Measurements from ENCODE around the gene ABL2. TPM values are rescaled to one million over a fixed set of nuclear protein-coding genes. Genes with fewer than 3 reads are reported as not detected.
A peak's percentile ranks its signal among the peaks of the same experiment; 100 is the strongest.
"Not testable (repeated sequence)": the region's sequence is repeated elsewhere in the genome, so short reads cannot be mapped to it uniquely, and the experiment has no call there.

Gene ABL2
- polyA plus RNA-seq, 1 donor from 2014 or later: 1.3 TPM

DNA sequence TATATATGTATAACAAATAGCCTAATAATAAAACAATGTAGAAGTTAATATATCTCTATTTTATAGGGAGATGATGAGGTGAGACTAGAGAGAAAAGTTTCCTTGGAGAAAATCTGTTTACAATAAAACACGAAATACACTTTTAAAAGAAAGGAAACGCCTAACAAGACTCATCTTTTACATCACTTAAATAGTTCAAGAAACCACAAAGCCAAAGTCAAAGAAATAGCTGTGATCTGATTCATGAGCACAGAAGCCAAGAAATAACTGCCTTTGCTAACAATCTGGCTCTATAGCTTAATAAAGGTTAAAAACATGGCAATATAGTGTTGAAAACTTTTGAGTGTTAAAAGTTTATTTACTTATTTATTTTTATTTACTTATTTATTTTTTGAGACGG lies 86.2 kb downstream of the ABL2 start:
- H3K4me3 Mint-ChIP-seq: no peak overlapping the region
- H3K9me3 Mint-ChIP-seq: no peaks in the 10 kb centered on the region
- peaks cover 3% of the 10 kb centered on the region for H3K36me3 Mint-ChIP-seq
- H3K27me3 Mint-ChIP-seq: no peaks in the 10 kb centered on the region
- peaks cover 13 to 16% (median 15%) of the 10 kb centered on the region in 3 donors for H3K4me1 Mint-ChIP-seq
- H3K27ac Mint-ChIP-seq: no peak overlapping the region

- Mint-ChIP-seq H3K27me3 (no peaks in the 10 kb centered on the region), H3K4me3 (no peak overlapping the region), H3K9me3 (no peaks in the 10 kb centered on the region), H3K36me3 (peaks cover 3% of the 10 kb centered on the region), H3K27ac (no peak overlapping the region), H3K4me1 (peaks cover 13 to 16% (median 15%) of the 10 kb centered on the region in 3 donors)
Observed at GRCh38 chr1:179142889-179143299, 86.6 kb downstream of the ABL2 start.

DNA sequence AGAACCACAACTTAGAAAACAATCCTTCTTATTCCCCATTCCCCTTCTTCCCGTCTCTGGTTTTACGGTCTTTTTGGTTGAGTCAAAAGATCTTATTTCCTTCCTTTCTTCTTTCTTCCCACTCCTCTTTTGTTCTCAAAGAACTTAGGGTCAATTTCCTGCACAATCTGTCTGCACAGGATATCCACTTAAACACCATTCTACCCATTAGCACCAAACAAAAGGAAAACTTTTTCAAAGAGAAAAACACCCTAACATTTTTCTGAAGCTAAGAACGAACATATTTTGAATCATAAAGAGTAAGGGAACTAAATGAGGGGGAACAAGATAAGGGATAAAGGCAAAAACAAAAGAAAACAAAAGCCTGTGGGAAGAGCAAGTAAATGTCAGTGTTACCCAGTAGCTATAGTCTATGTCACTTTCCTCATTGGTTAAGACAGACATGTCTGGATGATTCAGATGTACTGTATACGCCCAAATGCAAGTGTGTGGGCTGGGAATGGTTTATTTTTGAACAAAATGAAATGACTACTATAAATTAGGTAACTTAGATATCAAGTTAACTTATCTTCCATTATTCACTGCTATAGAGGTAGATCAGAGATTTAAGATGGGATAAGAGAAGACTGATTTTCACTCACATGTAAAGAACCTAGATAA lies 87.8 kb downstream of the ABL2 start:
- Mint-ChIP-seq H3K36me3 (peaks cover 3% of the 10 kb centered on the region), H3K4me3 (peak overlapping the region in 1 of 4 donors; percentile 52), H3K4me1 (peaks cover 13 to 16% (median 15%) of the 10 kb centered on the region in 3 donors), H3K27ac (no peak overlapping the region), H3K27me3 (no peaks in the 10 kb centered on the region), H3K9me3 (no peaks in the 10 kb centered on the region)

DNA sequence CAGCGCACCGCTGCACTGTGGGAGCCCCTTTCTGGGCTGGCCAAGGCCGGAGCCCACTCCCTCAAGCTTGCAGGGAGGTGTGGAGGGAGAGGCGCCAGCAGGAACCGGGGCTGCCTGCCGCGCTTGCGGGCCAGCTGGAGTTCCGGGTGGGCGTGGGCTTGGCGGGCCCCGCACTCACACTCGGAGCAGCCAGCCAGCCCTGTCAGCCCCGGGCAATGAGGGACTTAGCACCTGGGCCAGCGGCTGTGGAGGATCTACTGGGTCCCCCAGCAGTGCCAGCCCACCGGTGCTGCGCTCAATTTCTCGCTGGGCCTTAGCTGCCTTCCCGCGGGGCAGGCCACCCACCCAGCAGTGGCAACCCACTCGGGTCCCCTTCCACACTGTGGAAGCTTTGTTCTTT lies 90.7 kb downstream of the ABL2 start:
- not testable (repeated sequence) for H3K27me3 Mint-ChIP-seq, H3K27ac Mint-ChIP-seq, H3K9me3 Mint-ChIP-seq, H3K36me3 Mint-ChIP-seq, H3K4me3 Mint-ChIP-seq
- H3K4me1 Mint-ChIP-seq: peaks cover 13 to 16% (median 13%) of the 10 kb centered on the region in 3 donors

DNA sequence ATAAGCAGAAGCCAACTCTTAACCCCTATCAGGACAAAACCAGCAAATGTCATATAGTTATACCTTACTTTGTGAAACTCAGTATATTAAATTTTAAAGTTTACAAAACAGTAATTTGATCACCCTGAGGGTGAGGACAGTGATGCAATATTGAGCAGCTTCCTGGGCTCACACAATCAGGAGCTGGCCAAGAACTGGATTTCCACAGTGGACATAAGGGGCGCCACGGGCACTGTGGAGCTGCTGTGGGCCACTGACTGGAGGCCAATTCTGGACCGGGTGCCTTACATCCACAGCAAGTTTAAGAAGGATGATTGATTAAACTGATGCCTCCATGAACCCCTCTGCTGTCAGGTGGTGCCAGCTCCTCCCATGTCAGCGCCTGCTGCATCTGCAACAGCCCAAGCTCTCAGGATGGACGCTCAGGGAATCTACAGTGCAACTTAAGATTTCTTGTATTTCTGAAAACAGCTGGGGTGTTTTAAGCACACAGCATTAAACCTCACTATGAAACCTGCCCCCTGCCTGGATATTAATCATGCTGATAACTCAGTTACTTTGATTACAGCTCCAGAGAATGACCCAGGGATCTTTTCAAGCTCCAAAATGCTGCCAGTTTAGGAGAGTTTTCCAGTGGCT lies 91.7 kb downstream of the ABL2 start:
- Mint-ChIP-seq H3K4me3 (no peak overlapping the region), H3K36me3 (peaks cover 3% of the 10 kb centered on the region), H3K27me3 (no peaks in the 10 kb centered on the region), H3K27ac (no peak overlapping the region), H3K4me1 (peaks cover 10 to 12% (median 10%) of the 10 kb centered on the region in 3 donors), H3K9me3 (no peaks in the 10 kb centered on the region)

- not testable (repeated sequence) for H3K9me3 Mint-ChIP-seq, H3K4me3 Mint-ChIP-seq, H3K36me3 Mint-ChIP-seq, H3K4me1 Mint-ChIP-seq, H3K27me3 Mint-ChIP-seq, H3K27ac Mint-ChIP-seq
Observed at GRCh38 chr1:179135707-179136106, 93.8 kb downstream of the ABL2 start.

DNA sequence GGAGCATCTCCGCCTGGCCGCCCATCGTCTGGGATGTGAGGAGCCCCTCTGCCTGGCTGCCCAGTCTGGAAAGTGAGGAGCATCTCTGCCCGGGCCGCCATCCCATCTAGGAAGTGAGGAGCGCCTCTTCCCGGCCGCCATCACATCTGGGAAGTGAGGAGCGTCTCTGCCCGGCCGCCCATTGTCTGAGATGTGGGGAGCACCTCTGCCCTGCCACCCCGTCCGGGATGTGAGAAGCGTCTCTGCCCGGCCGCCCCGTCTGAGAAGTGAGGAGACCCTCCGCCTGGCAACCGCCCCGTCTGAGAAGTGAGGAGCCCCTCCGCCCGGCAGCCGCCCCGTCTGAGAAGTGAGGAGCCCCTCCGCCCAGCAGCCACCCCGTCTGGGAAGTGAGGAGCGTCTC lies 94.3 kb downstream of the ABL2 start:
- not testable (repeated sequence) for H3K4me3 Mint-ChIP-seq, H3K9me3 Mint-ChIP-seq, H3K4me1 Mint-ChIP-seq, H3K36me3 Mint-ChIP-seq, H3K27ac Mint-ChIP-seq, H3K27me3 Mint-ChIP-seq

- Mint-ChIP-seq H3K27me3 (no peaks in the 10 kb centered on the region), H3K4me3 (peak overlapping the region; percentile 3 to 73 (median 40)), H3K36me3 (no peaks in the 10 kb centered on the region), H3K4me1 (peaks cover 5 to 7% (median 6%) of the 10 kb centered on the region in 3 donors), H3K27ac (peak overlapping the region; percentile 12 to 91 (median 39)), H3K9me3 (no peaks in the 10 kb centered on the region)
Observed at GRCh38 chr1:179129702-179130473, 99.6 kb downstream of the ABL2 start.

GRCh38 chr1:179128520-179128919 lies 101.0 kb downstream of the ABL2 start:
- H3K4me3 Mint-ChIP-seq: peak overlapping the region in 1 of 4 donors; percentile 22
- H3K27ac Mint-ChIP-seq: no peak overlapping the region

GRCh38 chr1:179127163-179127895 lies 102.1 kb downstream of the ABL2 start:
- Mint-ChIP-seq H3K9me3 (no peaks in the 10 kb centered on the region), H3K4me1 (peaks cover 5 to 7% (median 7%) of the 10 kb centered on the region in 3 donors), H3K4me3 (peak overlapping the region in 1 of 4 donors; percentile 49), H3K27me3 (no peaks in the 10 kb centered on the region), H3K27ac (peak overlapping the region in 2 of 3 donors; percentile 9 to 19), H3K36me3 (no peaks in the 10 kb centered on the region)

More at GRCh38 chr1:179128520-179128919, 101.0 kb downstream of the ABL2 start:
- Mint-ChIP-seq H3K4me1 (peaks cover 5 to 7% (median 7%) of the 10 kb centered on the region in 3 donors), H3K36me3 (no peaks in the 10 kb centered on the region), H3K27me3 (no peaks in the 10 kb centered on the region), H3K9me3 (no peaks in the 10 kb centered on the region)

GRCh38 chr1:179126338-179127060 lies 103.0 kb downstream of the ABL2 start:
- Mint-ChIP-seq H3K27me3 (no peaks in the 10 kb centered on the region), H3K4me1 (peaks cover 5 to 7% (median 7%) of the 10 kb centered on the region in 3 donors), H3K36me3 (peaks cover 1% of the 10 kb centered on the region), H3K4me3 (no peak overlapping the region), H3K27ac (no peak overlapping the region), H3K9me3 (no peaks in the 10 kb centered on the region)

DNA sequence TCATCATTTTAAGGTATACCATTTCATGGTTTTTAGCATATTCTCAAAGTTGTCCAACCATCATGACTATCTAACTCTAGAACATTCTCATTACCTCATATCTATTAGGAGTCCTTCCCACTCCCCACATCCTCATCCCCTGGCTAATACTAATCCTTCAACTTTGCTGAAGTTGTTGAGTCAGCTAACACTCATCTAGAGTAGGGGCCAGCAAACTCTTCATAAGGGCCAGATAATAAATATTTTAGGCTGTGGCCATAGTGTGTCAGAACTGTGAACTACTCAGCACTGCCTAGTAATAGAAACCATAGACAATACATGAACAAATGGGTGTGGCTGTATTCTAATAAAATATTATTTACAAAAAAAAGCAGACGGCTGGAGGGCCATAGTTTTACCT lies 104.6 kb downstream of the ABL2 start:
- Mint-ChIP-seq H3K36me3 (peaks cover 1% of the 10 kb centered on the region), H3K9me3 (no peaks in the 10 kb centered on the region), H3K4me3 (peak overlapping the region in 1 of 4 donors; percentile 14), H3K27me3 (no peaks in the 10 kb centered on the region), H3K4me1 (peaks cover 4 to 12% (median 7%) of the 10 kb centered on the region in 3 donors), H3K27ac (peak overlapping the region in 1 of 3 donors; percentile 81)

DNA sequence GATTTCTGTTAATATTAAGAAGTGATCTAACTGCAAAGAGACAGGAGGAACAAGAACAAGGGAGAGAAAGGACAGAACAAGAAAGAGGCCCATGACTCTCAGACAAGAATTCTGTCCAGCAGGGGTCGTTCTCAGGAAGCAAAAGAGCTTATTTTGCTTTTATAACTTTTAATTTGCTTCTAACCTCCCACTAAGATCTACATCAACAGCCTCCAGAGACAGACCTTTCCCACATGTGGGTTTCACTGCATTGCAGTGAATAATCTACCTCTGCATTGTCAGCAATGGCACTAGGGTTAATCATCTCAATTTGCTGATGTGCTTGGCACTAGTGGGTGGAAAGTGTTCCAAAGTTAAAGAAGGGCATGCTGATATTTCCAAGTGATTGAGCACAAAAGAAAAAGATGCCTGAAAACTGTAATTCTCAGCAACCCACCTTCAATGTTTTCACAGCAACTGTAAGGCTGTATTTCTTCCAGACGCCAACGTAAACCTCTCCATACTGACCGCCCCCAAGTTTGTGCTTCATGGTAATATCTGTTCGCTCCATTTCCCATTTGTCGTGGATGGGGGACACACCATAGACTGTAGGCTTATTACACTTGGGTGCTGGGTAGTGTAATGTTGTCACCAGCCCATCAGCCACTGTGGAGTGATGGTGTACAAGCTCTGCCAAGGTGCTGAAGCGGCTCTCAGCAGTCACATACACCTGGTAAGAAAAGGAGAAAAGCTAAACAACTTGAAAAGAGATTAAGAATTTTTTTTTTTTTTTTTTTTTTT lies 108.1 kb downstream of the ABL2 start:
- peaks cover 1 to 7% (median 2%) of the 10 kb centered on the region in 3 donors for H3K4me1 Mint-ChIP-seq
- H3K27ac Mint-ChIP-seq: peak overlapping the region in 2 of 3 donors; percentile 6 to 38
- H3K36me3 Mint-ChIP-seq: peaks cover 9% of the 10 kb centered on the region
- no peaks in the 10 kb centered on the region for H3K27me3 Mint-ChIP-seq
- no peaks in the 10 kb centered on the region for H3K9me3 Mint-ChIP-seq
- no peak overlapping the region for H3K4me3 Mint-ChIP-seq

- H3K4me3 Mint-ChIP-seq: no peak overlapping the region
- H3K4me1 Mint-ChIP-seq: peaks cover 1 to 7% (median 2%) of the 10 kb centered on the region in 3 donors
- H3K27ac Mint-ChIP-seq: peak overlapping the region in 2 of 3 donors; percentile 6 to 38
- no peaks in the 10 kb centered on the region for H3K9me3 Mint-ChIP-seq
- no peaks in the 10 kb centered on the region for H3K27me3 Mint-ChIP-seq
- H3K36me3 Mint-ChIP-seq: peaks cover 9% of the 10 kb centered on the region
Observed at GRCh38 chr1:179120736-179121135, 108.7 kb downstream of the ABL2 start.
